ENCODE measurements around the gene DISC1.

Gene DISC1

GRCh38 chr1:231872461-231872910, 245.9 kb downstream of the DISC1 start:
- H2AFZ ChIP-seq (ENCODE audit: low read length): no peak overlapping the region
- no peak overlapping the region for H3K14ac ChIP-seq (ENCODE audit: low read length)
- H3K4me2 ChIP-seq (ENCODE audit: insufficient read depth, low read length, poor library complexity, severe bottlenecking): no peak overlapping the region
- no peak overlapping the region for H2BK5ac ChIP-seq (ENCODE audit: low read length)
- no peak for DNase-seq (ENCODE audit: low spot score)
- no peak overlapping the region for H2BK120ac ChIP-seq (ENCODE audit: low read depth, low read length)
- H3K18ac ChIP-seq (ENCODE audit: low read length): no peak overlapping the region
- no peak overlapping the region for H3K9ac ChIP-seq (ENCODE audit: low read depth, low read length, poor library complexity)
- H3K27me3 ChIP-seq (ENCODE audit: control insufficient read depth in 3 of 3, insufficient read depth in 3 of 3, low read depth in 1 of 3, low read length in 3 of 3): no peaks in the 10 kb centered on the region
- H3K36me3 ChIP-seq (replicated peaks in 1 of 2; ENCODE audit: control insufficient read depth in 2 of 2, insufficient read depth in 2 of 2, low read length in 2 of 2): no peaks in the 10 kb centered on the region
- H2AK5ac ChIP-seq (ENCODE audit: low read depth, low read length): no peak overlapping the region
- no CpG with 5 or more reads among the region's 1 CpG for WGBS, 2 donors (ENCODE audit: extremely low coverage in 2 of 2, insufficient read length in 2 of 2, insufficient replicate concordance in 1 of 2)
- no peak overlapping the region for H2BK12ac ChIP-seq (ENCODE audit: low read length)
- no peak overlapping the region for H3K4ac ChIP-seq (ENCODE audit: low read length)
- H4K8ac ChIP-seq (ENCODE audit: low read depth, low read length): no peak overlapping the region
- H2BK15ac ChIP-seq (ENCODE audit: low read length): no peak overlapping the region
- no peak overlapping the region for H3K23ac ChIP-seq (ENCODE audit: low read depth, low read length, poor library complexity)
- no peak overlapping the region for H3K27ac ChIP-seq (replicated peaks; ENCODE audit: low read length)
- H3K9me3 ChIP-seq (replicated peaks in 1 of 2; ENCODE audit: control insufficient read depth in 2 of 2, insufficient read depth in 1 of 2, low read depth in 1 of 2, low read length in 2 of 2): peaks cover 0 to 20% of the 10 kb centered on the region in 2 donors
- no peak overlapping the region for H3K4me3 ChIP-seq (ENCODE audit: low read length in 2 of 2)
- peaks cover 3 to 10% of the 10 kb centered on the region in 2 donors for H3K4me1 ChIP-seq (ENCODE audit: control insufficient read depth in 2 of 2, insufficient read depth in 1 of 2, low read depth in 1 of 2, low read length in 2 of 2)
- no peaks in the 10 kb centered on the region for H3K79me1 ChIP-seq (ENCODE audit: low read depth, low read length)
- H4K91ac ChIP-seq (ENCODE audit: low read depth, low read length, poor library complexity): no peak overlapping the region

GRCh38 chr1:231878737-231879136, 252.1 kb downstream of the DISC1 start:
- Histone ChIP-seq H3K9me3 (replicated peaks in 1 of 2; ENCODE audit: control insufficient read depth in 2 of 2, insufficient read depth in 1 of 2, low read depth in 1 of 2, low read length in 2 of 2) (peaks cover 0 to 18% of the 10 kb centered on the region in 2 donors), H3K79me1 (ENCODE audit: low read depth, low read length) (no peaks in the 10 kb centered on the region), H3K4me2 (ENCODE audit: insufficient read depth, low read length, poor library complexity, severe bottlenecking) (no peak overlapping the region), H3K4me1 (ENCODE audit: control insufficient read depth in 2 of 2, insufficient read depth in 1 of 2, low read depth in 1 of 2, low read length in 2 of 2) (no peaks in the 10 kb centered on the region), H3K4ac (ENCODE audit: low read length) (no peak overlapping the region), H4K8ac (ENCODE audit: low read depth, low read length) (no peak overlapping the region), H3K27ac (replicated peaks; ENCODE audit: low read length) (no peak overlapping the region), H3K27me3 (ENCODE audit: control insufficient read depth in 3 of 3, insufficient read depth in 3 of 3, low read depth in 1 of 3, low read length in 3 of 3) (no peaks in the 10 kb centered on the region), H2AK5ac (ENCODE audit: low read depth, low read length) (no peak overlapping the region), H3K4me3 (ENCODE audit: low read length in 2 of 2) (no peak overlapping the region), H3K23ac (ENCODE audit: low read depth, low read length, poor library complexity) (no peak overlapping the region), H2AFZ (ENCODE audit: low read length) (no peak overlapping the region), H3K18ac (ENCODE audit: low read length) (no peak overlapping the region), H2BK120ac (ENCODE audit: low read depth, low read length) (no peak overlapping the region), H2BK5ac (ENCODE audit: low read length) (no peak overlapping the region), H3K36me3 (replicated peaks in 1 of 2; ENCODE audit: control insufficient read depth in 2 of 2, insufficient read depth in 2 of 2, low read length in 2 of 2) (no peaks in the 10 kb centered on the region), H3K9ac (ENCODE audit: low read depth, low read length, poor library complexity) (no peak overlapping the region), H3K14ac (ENCODE audit: low read length) (no peak overlapping the region), H2BK15ac (ENCODE audit: low read length) (no peak overlapping the region), H2BK12ac (ENCODE audit: low read length) (no peak overlapping the region), H4K91ac (ENCODE audit: low read depth, low read length, poor library complexity) (no peak overlapping the region)
- WGBS, 2 donors (ENCODE audit: extremely low coverage in 2 of 2, insufficient read length in 2 of 2, insufficient replicate concordance in 1 of 2): no CpG with 5 or more reads among the region's 1 CpG
- no peak for DNase-seq (ENCODE audit: low spot score)

GRCh38 chr1:231879296-231879695, 252.7 kb downstream of the DISC1 start:
- WGBS, 2 donors (ENCODE audit: extremely low coverage in 2 of 2, insufficient read length in 2 of 2, insufficient replicate concordance in 1 of 2): no CpG with 5 or more reads among the region's 1 CpG
- DNase-seq (ENCODE audit: low spot score): no peak
- no peak overlapping the region for H3K4ac ChIP-seq (ENCODE audit: low read length)
- H3K9me3 ChIP-seq (replicated peaks in 1 of 2; ENCODE audit: control insufficient read depth in 2 of 2, insufficient read depth in 1 of 2, low read depth in 1 of 2, low read length in 2 of 2): peaks cover 0 to 18% of the 10 kb centered on the region in 2 donors
- H3K79me1 ChIP-seq (ENCODE audit: low read depth, low read length): no peaks in the 10 kb centered on the region
- no peak overlapping the region for H2BK120ac ChIP-seq (ENCODE audit: low read depth, low read length)
- H3K18ac ChIP-seq (ENCODE audit: low read length): no peak overlapping the region
- H3K23ac ChIP-seq (ENCODE audit: low read depth, low read length, poor library complexity): no peak overlapping the region
- H3K36me3 ChIP-seq (replicated peaks in 1 of 2; ENCODE audit: control insufficient read depth in 2 of 2, insufficient read depth in 2 of 2, low read length in 2 of 2): no peaks in the 10 kb centered on the region
- H3K27ac ChIP-seq (replicated peaks; ENCODE audit: low read length): no peak overlapping the region
- H4K91ac ChIP-seq (ENCODE audit: low read depth, low read length, poor library complexity): no peak overlapping the region
- H2AFZ ChIP-seq (ENCODE audit: low read length): no peak overlapping the region
- H2AK5ac ChIP-seq (ENCODE audit: low read depth, low read length): no peak overlapping the region
- no peak overlapping the region for H2BK5ac ChIP-seq (ENCODE audit: low read length)
- no peak overlapping the region for H3K9ac ChIP-seq (ENCODE audit: low read depth, low read length, poor library complexity)
- no peak overlapping the region for H3K14ac ChIP-seq (ENCODE audit: low read length)
- H2BK15ac ChIP-seq (ENCODE audit: low read length): no peak overlapping the region
- H4K8ac ChIP-seq (ENCODE audit: low read depth, low read length): no peak overlapping the region
- H2BK12ac ChIP-seq (ENCODE audit: low read length): no peak overlapping the region
- no peak overlapping the region for H3K4me3 ChIP-seq (ENCODE audit: low read length in 2 of 2)
- H3K4me1 ChIP-seq (ENCODE audit: control insufficient read depth in 2 of 2, insufficient read depth in 1 of 2, low read depth in 1 of 2, low read length in 2 of 2): no peaks in the 10 kb centered on the region
- no peak overlapping the region for H3K4me2 ChIP-seq (ENCODE audit: insufficient read depth, low read length, poor library complexity, severe bottlenecking)
- no peaks in the 10 kb centered on the region for H3K27me3 ChIP-seq (ENCODE audit: control insufficient read depth in 3 of 3, insufficient read depth in 3 of 3, low read depth in 1 of 3, low read length in 3 of 3)

- Histone ChIP-seq H3K9me3 (replicated peaks in 1 of 2; ENCODE audit: control insufficient read depth in 2 of 2, insufficient read depth in 1 of 2, low read depth in 1 of 2, low read length in 2 of 2) (no peaks in the 10 kb centered on the region), H2BK12ac (ENCODE audit: low read length) (no peak overlapping the region), H2AK5ac (ENCODE audit: low read depth, low read length) (no peak overlapping the region), H3K27me3 (ENCODE audit: control insufficient read depth in 3 of 3, insufficient read depth in 3 of 3, low read depth in 1 of 3, low read length in 3 of 3) (no peaks in the 10 kb centered on the region), H4K91ac (ENCODE audit: low read depth, low read length, poor library complexity) (no peak overlapping the region), H3K36me3 (replicated peaks in 1 of 2; ENCODE audit: control insufficient read depth in 2 of 2, insufficient read depth in 2 of 2, low read length in 2 of 2) (no peaks in the 10 kb centered on the region), H2AFZ (ENCODE audit: low read length) (no peak overlapping the region), H2BK15ac (ENCODE audit: low read length) (no peak overlapping the region), H3K18ac (ENCODE audit: low read length) (no peak overlapping the region), H3K4me1 (ENCODE audit: control insufficient read depth in 2 of 2, insufficient read depth in 1 of 2, low read depth in 1 of 2, low read length in 2 of 2) (no peaks in the 10 kb centered on the region), H3K23ac (ENCODE audit: low read depth, low read length, poor library complexity) (no peak overlapping the region), H2BK5ac (ENCODE audit: low read length) (no peak overlapping the region), H4K8ac (ENCODE audit: low read depth, low read length) (no peak overlapping the region), H3K4me2 (ENCODE audit: insufficient read depth, low read length, poor library complexity, severe bottlenecking) (no peak overlapping the region), H3K4me3 (ENCODE audit: low read length in 2 of 2) (no peak overlapping the region), H3K27ac (replicated peaks; ENCODE audit: low read length) (no peak overlapping the region), H3K14ac (ENCODE audit: low read length) (no peak overlapping the region), H3K79me1 (ENCODE audit: low read depth, low read length) (no peaks in the 10 kb centered on the region), H3K4ac (ENCODE audit: low read length) (no peak overlapping the region), H2BK120ac (ENCODE audit: low read depth, low read length) (no peak overlapping the region), H3K9ac (ENCODE audit: low read depth, low read length, poor library complexity) (no peak overlapping the region)
- DNase-seq (ENCODE audit: low spot score): no peak
- no CpG with 5 or more reads among the region's 4 CpGs for WGBS, 2 donors (ENCODE audit: extremely low coverage in 2 of 2, insufficient read length in 2 of 2, insufficient replicate concordance in 1 of 2)
Measured at GRCh38 chr1:231882333-231882732, 255.7 kb downstream of the DISC1 start.

Data from neuronal stem cell (in vitro differentiated cells).